Tibial artery (tissue), 4 donors: Measurements from ENCODE around the gene SCAMP3.
A peak's percentile ranks its signal among the peaks of the same experiment; 100 is the strongest.

Experiments used
- DNase-seq, 2 donors: peaks; one replicate each; pipeline ENCODE4 v3.0.0-alpha.2; 2019
- H3K27ac ChIP-seq, 2 donors: fragments of 200-600 bp; sonication (generic) in 1 of 2; 1 replicate in 1 of 2; 2 replicates in 1 of 2; pipeline ENCODE4 v1.5.1; 2018 to 2019; ENCODE audit warnings: mild to moderate bottlenecking in 1 of 2
- H3K27me3 ChIP-seq, 2 donors: fragments of 200-600 bp; sonication (generic) in 1 of 2; one replicate each; pipeline versions ENCODE4 v1.5.1 to v1.6.0; 2016 to 2019
- H3K36me3 ChIP-seq, 3 donors: fragments of 200-600 bp; sonication (generic) in 2 of 3; one replicate each; pipeline ENCODE4 v1.5.1; 2016 to 2019; ENCODE audit warnings: mild to moderate bottlenecking in 2 of 3
- H3K4me1 ChIP-seq, 4 donors: fragments of 200-600 bp; sonication (generic) in 2 of 4; 1 replicate in 3 of 4; 2 replicates in 1 of 4; pipeline ENCODE4 v1.5.1; 2016 to 2019
- H3K4me3 ChIP-seq, 2 donors: fragments of 200-600 bp; sonication (generic) in 1 of 2; 1 replicate in 1 of 2; 2 replicates in 1 of 2; pipeline ENCODE4 v1.5.1; 2018 to 2019; ENCODE audit warnings: mild to moderate bottlenecking in 2 of 2
- H3K9me3 ChIP-seq, 3 donors: fragments of 200-600 bp; sonication (generic) in 1 of 3; one replicate each; pipeline ENCODE4 v1.5.1; 2016 to 2019
- intact Hi-C: fragments of 100-400 bp; cut with DNase I; formaldehyde crosslinking; loops from one replicate; pipeline ENCODE4 v1.15.0; 2023; ENCODE audit warnings: low total_unique reads
- TF ChIP-seq, protein P1 (sequence below), 2 experiments: fragments of 200-600 bp in 1 of 2; fragments of 450-650 bp in 1 of 2; IDR thresholded peaks; one replicate each; pipeline ENCODE4 v1.5.1; 2017 to 2019; ENCODE audit warnings: antibody characterized with exemption in 2 of 2, mild to moderate bottlenecking in 1 of 2, moderate library complexity in 1 of 2

SCAMP3 gene

DNA sequence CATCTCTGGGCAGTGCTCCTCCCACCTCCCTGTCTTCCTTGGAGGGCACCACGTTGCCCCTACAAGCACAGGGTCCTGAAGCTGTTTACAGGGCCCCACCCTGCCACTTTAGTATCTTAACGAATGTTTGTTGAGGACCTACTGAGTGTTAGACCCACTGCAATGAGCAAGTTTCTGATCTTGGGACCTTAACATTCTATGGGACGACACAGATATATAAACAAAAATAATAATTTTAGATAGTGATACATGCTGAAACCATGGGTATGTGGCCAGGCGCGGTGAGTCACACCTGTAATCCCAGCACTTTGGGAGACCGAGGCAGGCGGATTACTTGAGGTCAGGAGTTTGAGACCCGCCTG is 17.0 kb downstream of the SCAMP3 start:
- intact Hi-C loops: no loop called here

DNA sequence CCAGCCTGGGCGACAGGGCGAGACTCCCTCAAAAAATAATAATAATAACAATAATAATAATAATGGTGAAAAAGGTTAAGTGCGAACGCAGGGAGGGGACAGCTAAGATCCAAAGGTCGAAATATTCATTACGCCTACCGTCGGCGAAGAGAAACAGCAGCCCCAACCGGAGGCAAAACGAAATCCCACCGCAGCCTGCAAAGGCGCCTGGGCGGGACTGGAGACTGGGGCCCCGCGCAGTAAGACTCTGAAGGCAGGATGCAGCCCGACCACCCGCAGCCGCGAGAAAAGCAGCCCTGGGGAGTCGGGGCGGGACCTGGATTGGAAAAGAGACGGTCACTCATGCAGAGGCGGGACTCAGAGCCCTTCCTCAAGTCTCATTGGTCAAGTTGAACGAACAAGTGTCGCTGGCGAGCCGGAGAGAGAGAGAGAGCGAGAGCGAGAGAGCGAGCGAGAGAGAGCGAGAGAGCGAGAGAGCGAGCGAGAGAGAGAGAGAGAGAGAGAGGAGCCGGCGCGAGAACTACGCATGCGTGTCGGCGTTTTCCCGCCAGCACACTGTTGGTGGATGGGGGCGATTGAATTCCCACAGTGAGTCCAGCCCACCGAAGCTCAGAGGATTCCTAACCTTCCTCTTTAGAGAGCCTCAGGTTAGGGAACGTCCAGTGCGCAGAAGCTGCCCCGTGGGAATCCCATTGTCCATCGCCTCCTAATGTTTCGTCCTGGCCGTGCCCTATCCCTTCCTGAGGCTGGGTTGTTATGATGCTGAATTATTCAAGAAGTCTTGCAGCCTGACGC is 17.6 kb downstream of the SCAMP3 start:
- DNase-seq: peak; percentile 99
- Histone ChIP-seq H3K4me1 (peaks cover 0 to 44% (median 26%) of the 10 kb centered on the region in 4 donors), H3K36me3 (peaks cover 14 to 28% (median 15%) of the 10 kb centered on the region in 3 donors), H3K4me3 (peak overlapping the region; percentile 59 to 83), H3K27me3 (no peaks in the 10 kb centered on the region), H3K27ac (peak overlapping the region; percentile 94 to 96), H3K9me3 (no peaks in the 10 kb centered on the region)
- intact Hi-C loops: loop anchor here (5.0 kb wide), 1 partner anchor 37 kb away; the partner anchor contains the start of genes MTX1 and THBS3
- TF ChIP-seq, protein P1, sequence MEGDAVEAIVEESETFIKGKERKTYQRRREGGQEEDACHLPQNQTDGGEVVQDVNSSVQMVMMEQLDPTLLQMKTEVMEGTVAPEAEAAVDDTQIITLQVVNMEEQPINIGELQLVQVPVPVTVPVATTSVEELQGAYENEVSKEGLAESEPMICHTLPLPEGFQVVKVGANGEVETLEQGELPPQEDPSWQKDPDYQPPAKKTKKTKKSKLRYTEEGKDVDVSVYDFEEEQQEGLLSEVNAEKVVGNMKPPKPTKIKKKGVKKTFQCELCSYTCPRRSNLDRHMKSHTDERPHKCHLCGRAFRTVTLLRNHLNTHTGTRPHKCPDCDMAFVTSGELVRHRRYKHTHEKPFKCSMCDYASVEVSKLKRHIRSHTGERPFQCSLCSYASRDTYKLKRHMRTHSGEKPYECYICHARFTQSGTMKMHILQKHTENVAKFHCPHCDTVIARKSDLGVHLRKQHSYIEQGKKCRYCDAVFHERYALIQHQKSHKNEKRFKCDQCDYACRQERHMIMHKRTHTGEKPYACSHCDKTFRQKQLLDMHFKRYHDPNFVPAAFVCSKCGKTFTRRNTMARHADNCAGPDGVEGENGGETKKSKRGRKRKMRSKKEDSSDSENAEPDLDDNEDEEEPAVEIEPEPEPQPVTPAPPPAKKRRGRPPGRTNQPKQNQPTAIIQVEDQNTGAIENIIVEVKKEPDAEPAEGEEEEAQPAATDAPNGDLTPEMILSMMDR (IDR thresholded peaks at IDR 0.05): peak; percentile 14 to 98

More for the DNA sequence above, 17.0 kb downstream of the SCAMP3 start:
- TF ChIP-seq, protein P1 (IDR thresholded peaks at IDR 0.05): no peak
- H3K27me3 ChIP-seq: no peaks in the 10 kb centered on the region
- peaks cover 14 to 28% (median 15%) of the 10 kb centered on the region in 3 donors for H3K36me3 ChIP-seq
- H3K4me3 ChIP-seq: peak overlapping the region; percentile 59 to 83
- H3K4me1 ChIP-seq: peaks cover 0 to 40% (median 27%) of the 10 kb centered on the region in 4 donors
- peak overlapping the region; percentile 94 to 96 for H3K27ac ChIP-seq
- no peak for DNase-seq
- no peaks in the 10 kb centered on the region for H3K9me3 ChIP-seq

DNA sequence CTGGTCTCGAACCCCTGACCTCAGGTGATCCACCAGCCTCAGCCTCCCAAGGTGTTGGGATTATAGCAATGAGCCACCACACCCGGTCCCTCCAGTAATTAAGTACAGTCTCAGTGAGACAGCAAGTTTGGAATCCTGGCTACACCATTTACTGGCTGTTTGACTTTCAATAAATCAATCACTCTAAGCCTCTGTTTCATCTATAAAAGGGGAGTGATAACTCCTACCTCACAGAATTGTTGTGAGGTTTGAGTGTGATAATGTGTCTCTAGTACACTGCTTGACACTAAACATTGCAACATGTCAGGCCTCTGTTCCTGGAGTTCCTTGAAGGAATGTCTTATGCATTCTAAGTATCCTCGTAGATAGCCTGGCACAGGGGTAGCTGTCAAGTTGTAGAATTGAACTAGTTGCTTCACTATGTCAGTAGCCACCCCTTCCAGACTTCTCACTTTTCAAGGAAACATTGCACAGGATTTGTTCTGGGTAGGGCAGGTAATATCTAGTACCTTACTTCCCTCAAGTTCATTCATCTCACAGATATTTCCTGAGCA is 19.3 kb downstream of the SCAMP3 start:
- Histone ChIP-seq H3K36me3 (peaks cover 13 to 19% (median 14%) of the 10 kb centered on the region in 3 donors), H3K9me3 (no peaks in the 10 kb centered on the region), H3K4me1 (peaks cover 0 to 46% (median 26%) of the 10 kb centered on the region in 4 donors), H3K27me3 (no peaks in the 10 kb centered on the region), H3K4me3 (peak overlapping the region; percentile 59 to 83), H3K27ac (peak overlapping the region; percentile 94 to 96)
- TF ChIP-seq, protein P1 (IDR thresholded peaks at IDR 0.05): no peak
- DNase-seq: no peak
- intact Hi-C loops: loop anchor here (5.0 kb wide), 1 partner anchor 36 kb away; the partner anchor contains the start of genes MTX1 and THBS3

DNA sequence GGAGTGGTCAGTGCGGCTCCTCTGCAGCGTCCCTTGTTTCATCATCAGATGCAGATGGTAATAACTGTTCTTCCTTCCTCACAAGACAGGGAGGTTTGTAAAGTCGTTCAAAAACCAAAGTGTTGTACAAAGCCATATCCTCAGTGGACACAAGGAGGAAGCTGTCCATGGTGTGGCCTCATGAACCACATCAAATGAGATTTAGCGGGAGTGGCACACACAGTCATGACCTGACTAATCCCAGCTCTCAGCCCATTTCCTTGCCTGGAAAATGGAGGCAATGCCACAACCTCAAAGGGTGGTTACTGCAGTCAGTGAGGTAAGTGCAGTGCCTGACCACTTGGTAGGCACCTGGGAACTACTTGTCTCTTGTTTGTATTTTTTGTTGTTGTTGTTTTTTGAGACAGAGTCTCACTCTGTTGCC is 20.3 kb downstream of the SCAMP3 start:
- H3K27ac ChIP-seq: peak overlapping the region in 1 of 2 donors; percentile 96
- no peaks in the 10 kb centered on the region for H3K27me3 ChIP-seq
- DNase-seq: no peak
- TF ChIP-seq, protein P1 (IDR thresholded peaks at IDR 0.05): no peak
- H3K4me3 ChIP-seq: no peak overlapping the region
- peaks cover 9 to 19% (median 18%) of the 10 kb centered on the region in 3 donors for H3K36me3 ChIP-seq
- intact Hi-C loops: loop anchor here (5.0 kb wide), 1 partner anchor 35 kb away; the partner anchor contains the start of genes MTX1 and THBS3
- peaks cover 0 to 46% (median 26%) of the 10 kb centered on the region in 4 donors for H3K4me1 ChIP-seq
- H3K9me3 ChIP-seq: no peaks in the 10 kb centered on the region

DNA sequence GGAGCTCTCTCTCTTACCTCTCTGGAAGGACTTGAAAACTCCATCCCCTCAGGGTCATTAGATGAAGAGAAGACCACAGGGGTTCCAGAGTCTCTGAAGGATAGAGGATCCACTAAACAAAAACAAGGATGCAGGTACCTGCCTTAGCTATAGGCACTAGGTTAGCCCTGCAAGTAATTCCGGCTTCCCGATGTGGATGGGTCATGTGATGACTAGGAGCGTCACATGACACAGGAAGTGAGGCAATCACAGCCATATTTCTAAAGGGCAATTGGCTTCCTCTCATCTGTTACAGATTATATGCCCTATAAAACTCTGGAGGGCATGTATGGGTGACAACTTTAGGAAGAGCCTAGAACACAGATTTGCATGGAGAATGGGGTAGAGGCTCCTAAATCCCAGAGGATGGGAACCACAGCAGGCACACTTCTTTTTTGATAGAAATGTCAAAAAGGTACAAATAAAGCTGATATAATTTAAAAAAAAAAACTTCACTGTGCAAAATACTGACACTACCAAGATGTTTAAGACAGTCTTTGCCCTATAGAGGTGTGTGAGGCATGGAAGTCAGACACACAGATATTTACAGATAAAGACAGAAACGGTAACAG is 21.0 kb downstream of the SCAMP3 start:
- H3K27me3 ChIP-seq: no peaks in the 10 kb centered on the region
- peaks cover 16 to 25% (median 21%) of the 10 kb centered on the region in 3 donors for H3K36me3 ChIP-seq
- no peaks in the 10 kb centered on the region for H3K9me3 ChIP-seq
- peak overlapping the region in 1 of 2 donors; percentile 96 for H3K27ac ChIP-seq
- intact Hi-C loops: loop anchor here (5.0 kb wide), 1 partner anchor 34 kb away; the partner anchor contains the start of genes MTX1 and THBS3
- DNase-seq: peak in 1 of 2 donors; percentile 80
- peak overlapping the region; percentile 32 to 41 for H3K4me3 ChIP-seq
- TF ChIP-seq, protein P1 (IDR thresholded peaks at IDR 0.05): peak in 1 of 2 experiments; percentile 7
- H3K4me1 ChIP-seq: peaks cover 0 to 46% (median 26%) of the 10 kb centered on the region in 4 donors
